Body of pancreas (tissue), 4 donors: ENCODE results near the gene OXTR. TPM values are rescaled to one million over a fixed set of nuclear protein-coding genes. Genes with fewer than 3 reads are reported as not detected.

Experiments
- ATAC-seq: fragments of 150-250 bp; one replicate; pipeline ENCODE4 v1.9.1; 2016
- DNase-seq, 4 donors: peaks; one replicate each; pipeline ENCODE4 v3.0.0-alpha.2; 2019
- H3K27ac ChIP-seq, 4 donors: fragments of 200-600 bp; sonication (generic); 1 replicate in 3 of 4; 2 replicates in 1 of 4; pipeline versions ENCODE4 v1.5.1 to v1.6.1; 2016 to 2019; ENCODE audit warnings: mild to moderate bottlenecking in 1 of 4, mixed read lengths in 1 of 4, moderate library complexity in 1 of 4
- H3K27me3 ChIP-seq, 2 donors: fragments of 200-600 bp; sonication (generic); one replicate each; pipeline ENCODE4 v1.6.0; 2016; ENCODE audit warnings: mild to moderate bottlenecking in 1 of 2
- H3K36me3 ChIP-seq, 2 donors: fragments of 200-600 bp; sonication (generic); replicated peaks in 1 of 2; 2 replicates each; pipeline ENCODE4 v1.5.1; 2016; ENCODE audit warnings: low read depth in 2 of 2; ENCODE audit not compliant: insufficient read depth in 1 of 2
- H3K4me1 ChIP-seq: fragments of 200-600 bp; sonication (generic); one replicate; pipeline ENCODE4 v1.6.0; 2016
- H3K4me3 ChIP-seq, 2 donors: fragments of 200-600 bp; sonication (generic); 1 replicate in 1 of 2; 2 replicates in 1 of 2; pipeline ENCODE4 v1.5.1; 2016 to 2019
- H3K9me3 ChIP-seq, 3 donors: fragments of 200-600 bp; sonication (generic); 1 replicate in 2 of 3; 2 replicates in 1 of 3; pipeline ENCODE4 v1.5.1; 2016
- POLR2A ChIP-seq, 3 donors: fragments of 450-650 bp; IDR thresholded peaks; one replicate each; pipeline ENCODE4 v1.6.1; 2016; ENCODE audit warnings: antibody characterized with exemption in 3 of 3, mild to moderate bottlenecking in 2 of 3
- WGBS, 2 donors: methylation state at CpG; one replicate each; pipeline ENCODE4 v1.1.5; 2017; 5-methylcytosine and 5-hydroxymethylcytosine counted together
- intact Hi-C: fragments of 100-400 bp; cut with DNase I; formaldehyde crosslinking; loops from one replicate; pipeline ENCODE4 v1.15.1; 2023
- total RNA-seq, 2 donors: library from RNA; depleted of rRNA; stranded (reverse); fragments of >200 nt; gene quantifications; one replicate each; pipeline ENCODE4 v1.1.0, GENCODE V29; 2016
- TF ChIP-seq, protein P1 (sequence below), 7 experiments: fragments of 450-650 bp in 4 of 7; fragments of 200-600 bp in 3 of 7; sonication (generic) in 3 of 7; IDR thresholded peaks; one replicate each; pipeline ENCODE4 v1.5.1; 2016 to 2019; ENCODE audit warnings: antibody characterized with exemption in 7 of 7

OXTR gene
- total RNA-seq, 2 donors from 2014 or later: 0.33 TPM; not detected in 1

DNA sequence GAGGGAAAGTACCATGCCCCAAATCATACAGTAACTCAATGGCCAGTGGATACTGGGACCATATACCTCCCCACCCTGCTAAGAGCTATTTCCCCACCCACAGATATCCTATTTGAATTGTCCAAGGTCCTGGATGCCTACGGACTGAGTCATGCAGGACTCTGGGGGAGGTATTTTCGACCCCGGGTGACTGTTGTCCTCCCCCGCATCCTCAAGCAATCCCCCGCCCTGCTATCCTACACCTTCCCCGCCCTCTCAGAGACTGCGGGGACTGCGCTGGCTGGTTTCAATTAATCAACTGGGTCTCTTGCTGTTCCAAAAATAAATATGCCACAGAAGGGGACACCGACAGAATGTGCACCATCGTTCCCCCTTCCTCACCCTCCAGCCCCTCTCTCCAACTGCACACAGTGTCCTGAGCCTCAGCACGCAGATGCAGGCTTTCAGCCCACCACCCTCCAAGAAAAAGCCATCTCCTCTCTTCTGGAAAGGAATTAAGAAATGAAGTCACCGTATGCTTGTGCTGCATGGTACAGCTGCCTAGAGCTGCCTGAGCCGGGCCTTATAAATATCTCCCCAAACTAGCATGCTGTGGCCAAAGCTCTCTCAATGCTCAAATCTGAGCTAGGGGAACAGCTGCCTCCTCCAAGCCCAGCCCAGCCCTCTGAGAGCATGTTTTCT, 27.7 kb downstream of the OXTR start:
- no peaks in the 10 kb centered on the region for H3K27me3 ChIP-seq
- H3K27ac ChIP-seq: no peak overlapping the region
- peak in 1 of 4 donors; percentile 19 for DNase-seq
- no peak overlapping the region for H3K4me3 ChIP-seq
- no peaks in the 10 kb centered on the region for H3K36me3 ChIP-seq
- 16 to 20% methylated on average over 13 of the region's 13 CpGs for WGBS, 2 donors
- H3K9me3 ChIP-seq: no peaks in the 10 kb centered on the region
- intact Hi-C loops: no loop called here
- peak; percentile 71 for ATAC-seq
- TF ChIP-seq POLR2A (IDR thresholded peaks at IDR 0.05): no peak
- TF ChIP-seq, protein P1, sequence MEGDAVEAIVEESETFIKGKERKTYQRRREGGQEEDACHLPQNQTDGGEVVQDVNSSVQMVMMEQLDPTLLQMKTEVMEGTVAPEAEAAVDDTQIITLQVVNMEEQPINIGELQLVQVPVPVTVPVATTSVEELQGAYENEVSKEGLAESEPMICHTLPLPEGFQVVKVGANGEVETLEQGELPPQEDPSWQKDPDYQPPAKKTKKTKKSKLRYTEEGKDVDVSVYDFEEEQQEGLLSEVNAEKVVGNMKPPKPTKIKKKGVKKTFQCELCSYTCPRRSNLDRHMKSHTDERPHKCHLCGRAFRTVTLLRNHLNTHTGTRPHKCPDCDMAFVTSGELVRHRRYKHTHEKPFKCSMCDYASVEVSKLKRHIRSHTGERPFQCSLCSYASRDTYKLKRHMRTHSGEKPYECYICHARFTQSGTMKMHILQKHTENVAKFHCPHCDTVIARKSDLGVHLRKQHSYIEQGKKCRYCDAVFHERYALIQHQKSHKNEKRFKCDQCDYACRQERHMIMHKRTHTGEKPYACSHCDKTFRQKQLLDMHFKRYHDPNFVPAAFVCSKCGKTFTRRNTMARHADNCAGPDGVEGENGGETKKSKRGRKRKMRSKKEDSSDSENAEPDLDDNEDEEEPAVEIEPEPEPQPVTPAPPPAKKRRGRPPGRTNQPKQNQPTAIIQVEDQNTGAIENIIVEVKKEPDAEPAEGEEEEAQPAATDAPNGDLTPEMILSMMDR (IDR thresholded peaks at IDR 0.05): no peak
- no peaks in the 10 kb centered on the region for H3K4me1 ChIP-seq

DNA sequence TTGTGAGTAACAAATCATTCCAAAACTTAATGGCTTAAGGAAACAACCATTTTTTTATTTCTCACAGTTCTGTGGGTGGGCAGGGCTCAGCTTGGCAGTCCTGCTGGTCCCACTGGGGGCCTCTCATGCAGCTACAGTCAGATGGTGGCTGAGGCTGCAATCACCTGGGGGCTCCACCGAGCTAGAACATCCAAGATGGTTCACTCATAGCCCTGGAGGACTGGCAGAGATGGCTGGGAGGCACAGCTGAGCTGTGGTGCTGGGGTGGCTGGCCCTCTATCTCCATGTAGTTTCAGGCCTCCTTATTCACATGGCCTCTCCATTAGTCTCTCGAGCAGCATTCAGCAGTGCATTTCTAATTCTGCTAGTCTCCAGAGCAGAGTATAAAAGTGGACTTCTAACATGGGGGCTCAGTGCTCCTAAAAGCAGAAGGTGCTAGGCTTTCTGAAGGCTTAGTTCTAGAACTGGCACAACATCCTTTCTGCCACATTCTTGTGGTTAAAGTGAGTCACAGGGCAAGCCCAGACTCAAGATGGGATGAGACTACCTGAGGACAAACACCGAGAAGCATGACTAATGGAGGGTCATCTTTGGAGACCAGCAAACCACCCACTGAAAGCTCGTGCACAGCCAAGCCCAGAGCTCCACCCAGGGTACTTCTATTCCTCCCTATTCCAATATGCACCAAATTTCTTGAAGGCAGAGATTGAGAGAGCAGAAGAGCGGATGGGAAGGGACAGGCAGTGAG, 29.5 kb downstream of the OXTR start:
- Histone ChIP-seq H3K27me3 (no peaks in the 10 kb centered on the region), H3K27ac (no peak overlapping the region), H3K4me1 (no peaks in the 10 kb centered on the region), H3K4me3 (no peak overlapping the region), H3K9me3 (no peaks in the 10 kb centered on the region), H3K36me3 (no peaks in the 10 kb centered on the region)
- 69 to 82% methylated on average over 5 of the region's 5 CpGs for WGBS, 2 donors
- intact Hi-C loops: no loop called here
- DNase-seq (no peak), ATAC-seq (no peak)
- TF ChIP-seq POLR2A (IDR thresholded peaks at IDR 0.05): no peak
- TF ChIP-seq, protein P1 (IDR thresholded peaks at IDR 0.05): no peak

DNA sequence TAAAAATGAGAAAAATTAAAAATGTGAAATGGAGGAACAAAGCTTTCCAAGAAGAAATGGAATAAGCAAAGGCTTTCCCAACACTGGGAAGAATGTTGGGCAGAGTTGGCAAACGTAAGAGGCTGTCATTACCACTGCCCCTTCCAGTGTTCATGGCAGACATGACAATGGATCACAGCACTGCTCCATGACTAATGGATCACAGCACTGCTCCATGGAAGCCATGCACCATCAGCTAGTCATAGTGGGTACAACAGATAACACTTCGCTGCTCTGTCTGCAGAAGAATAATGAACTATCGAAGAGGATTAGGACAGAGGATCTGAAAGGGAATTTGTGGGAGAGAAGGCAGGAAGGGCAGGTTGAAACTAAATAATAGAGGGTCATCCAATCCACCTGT, 30.8 kb downstream of the OXTR start:
- intact Hi-C loops: no loop called here
- no peaks in the 10 kb centered on the region for H3K9me3 ChIP-seq
- H3K36me3 ChIP-seq: no peaks in the 10 kb centered on the region
- DNase-seq (no peak), ATAC-seq (no peak)
- H3K4me3 ChIP-seq: no peak overlapping the region
- no peaks in the 10 kb centered on the region for H3K27me3 ChIP-seq
- 58 to 62% methylated on average over 3 of the region's 3 CpGs for WGBS, 2 donors
- no peak for TF ChIP-seq POLR2A (IDR thresholded peaks at IDR 0.05)
- TF ChIP-seq, protein P1 (IDR thresholded peaks at IDR 0.05): no peak
- no peaks in the 10 kb centered on the region for H3K4me1 ChIP-seq
- H3K27ac ChIP-seq: no peak overlapping the region

DNA sequence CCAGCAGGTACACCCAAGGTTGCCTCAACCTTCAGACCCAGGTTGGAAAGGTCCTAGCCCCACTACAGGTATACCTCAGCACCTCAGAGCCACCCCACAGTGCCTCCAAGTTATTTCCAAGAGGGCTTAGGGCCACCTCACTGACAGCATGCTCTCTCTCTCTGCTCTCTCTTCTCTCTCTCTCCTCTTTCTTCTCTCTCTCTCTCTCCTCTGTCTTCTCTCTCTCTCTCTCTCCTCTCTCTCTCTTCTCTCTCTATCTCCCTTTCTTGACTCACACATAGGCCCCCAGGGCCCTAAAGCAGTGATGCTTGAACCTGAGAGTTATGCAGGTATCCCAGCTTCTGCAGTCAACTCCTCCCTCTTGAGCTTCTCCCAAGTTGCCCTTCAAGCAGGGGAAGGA, 31.6 kb downstream of the OXTR start:
- Histone ChIP-seq H3K27ac (no peak overlapping the region), H3K4me3 (no peak overlapping the region), H3K36me3 (no peaks in the 10 kb centered on the region), H3K9me3 (no peaks in the 10 kb centered on the region), H3K27me3 (no peaks in the 10 kb centered on the region), H3K4me1 (no peaks in the 10 kb centered on the region)
- no peak for DNase-seq
- ATAC-seq: no peak
- TF ChIP-seq, protein P1 (IDR thresholded peaks at IDR 0.05): no peak
- TF ChIP-seq POLR2A (IDR thresholded peaks at IDR 0.05): no peak
- intact Hi-C loops: no loop called here
